ENCODE results near the gene ANKRD34B.

DNA sequence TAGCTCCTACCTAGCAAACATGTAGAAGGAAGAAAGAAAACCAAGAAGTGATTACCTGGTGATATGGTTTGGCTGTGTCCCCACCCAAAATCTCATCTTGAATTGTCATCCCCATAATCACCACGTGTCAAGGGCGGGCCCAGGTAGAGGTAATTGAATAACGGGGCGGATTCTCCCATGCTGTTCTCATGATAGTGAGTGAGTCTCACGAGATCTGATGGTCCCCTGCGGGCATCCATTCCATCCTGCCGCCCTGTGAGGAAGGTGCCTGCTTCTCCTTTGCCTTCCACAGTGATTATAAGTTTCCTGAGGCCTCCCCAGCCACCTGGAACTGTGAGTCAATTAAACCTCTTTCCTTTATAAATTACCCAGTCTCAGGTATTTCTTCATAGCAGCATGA lies 27.4 kb upstream of the ANKRD34B start:
- TF ChIP-seq, protein P1, sequence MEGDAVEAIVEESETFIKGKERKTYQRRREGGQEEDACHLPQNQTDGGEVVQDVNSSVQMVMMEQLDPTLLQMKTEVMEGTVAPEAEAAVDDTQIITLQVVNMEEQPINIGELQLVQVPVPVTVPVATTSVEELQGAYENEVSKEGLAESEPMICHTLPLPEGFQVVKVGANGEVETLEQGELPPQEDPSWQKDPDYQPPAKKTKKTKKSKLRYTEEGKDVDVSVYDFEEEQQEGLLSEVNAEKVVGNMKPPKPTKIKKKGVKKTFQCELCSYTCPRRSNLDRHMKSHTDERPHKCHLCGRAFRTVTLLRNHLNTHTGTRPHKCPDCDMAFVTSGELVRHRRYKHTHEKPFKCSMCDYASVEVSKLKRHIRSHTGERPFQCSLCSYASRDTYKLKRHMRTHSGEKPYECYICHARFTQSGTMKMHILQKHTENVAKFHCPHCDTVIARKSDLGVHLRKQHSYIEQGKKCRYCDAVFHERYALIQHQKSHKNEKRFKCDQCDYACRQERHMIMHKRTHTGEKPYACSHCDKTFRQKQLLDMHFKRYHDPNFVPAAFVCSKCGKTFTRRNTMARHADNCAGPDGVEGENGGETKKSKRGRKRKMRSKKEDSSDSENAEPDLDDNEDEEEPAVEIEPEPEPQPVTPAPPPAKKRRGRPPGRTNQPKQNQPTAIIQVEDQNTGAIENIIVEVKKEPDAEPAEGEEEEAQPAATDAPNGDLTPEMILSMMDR (conservative IDR thresholded peaks at IDR 0.05), result no peak
- no peak for TF ChIP-seq ZFX (IDR thresholded peaks at IDR 0.05)

All from C4-2B (cell line).